ENCODE results near the gene GRID1. TPM values are rescaled to one million over a fixed set of nuclear protein-coding genes. Genes with fewer than 3 reads are reported as not detected.

The GRID1 gene
- total RNA-seq, 1 experiment from 2014 or later = 5.6 TPM

- Histone ChIP-seq H3K4me3 (replicated peaks in 1 of 2; ENCODE audit: low read depth in 1 of 2, low read length in 2 of 2) (no peak overlapping the region), H3K4me1 (ENCODE audit: control insufficient read depth in 1 of 2, insufficient read depth in 2 of 2, low read length in 2 of 2) (no peaks in the 10 kb centered on the region), H3K79me2 (ENCODE audit: insufficient read depth, low read length) (no peaks in the 10 kb centered on the region), H2AFZ (ENCODE audit: low read depth, low read length, poor library complexity, severe bottlenecking) (no peak overlapping the region), H3K36me3 (ENCODE audit: control insufficient read depth in 1 of 2, insufficient read depth in 2 of 2, low read length in 2 of 2) (no peaks in the 10 kb centered on the region), H3K9me3 (ENCODE audit: control insufficient read depth in 1 of 2, insufficient read depth in 1 of 2, low read depth in 1 of 2, low read length in 2 of 2) (no peaks in the 10 kb centered on the region), H4K20me1 (ENCODE audit: insufficient read depth) (no peaks in the 10 kb centered on the region), H3K27me3 (ENCODE audit: insufficient read depth, low read length) (peaks cover 13% of the 10 kb centered on the region; the same call in 1 of the 2 replicates), H3K9me2 (ENCODE audit: insufficient read depth) (no peaks in the 10 kb centered on the region), H3K27ac (ENCODE audit: low read depth, low read length) (no peak overlapping the region), H3K9ac (ENCODE audit: low read length) (no peak overlapping the region), H3K4me2 (ENCODE audit: low read length) (no peak overlapping the region)
- POLR2A ChIA-PET = no interaction called here
- RAD21 ChIA-PET (ENCODE audit: low non-redundant PET in 1 of 2, low total read pairs in 2 of 2, uncharacterized antibody in 2 of 2, unreplicated experiment in 2 of 2) = no interaction called here
- DNase-seq (ENCODE audit: low read depth, low spot score) (no peak), ATAC-seq (no peak)
- intact Hi-C loops (cut with micrococcal nuclease) = no loop called here
- BruUV-seq (replicated peaks) = no TSS peak
- CTCF ChIA-PET = no interaction called here
- TF ChIP-seq CBX3 (IDR thresholded peaks at IDR 0.05; ENCODE audit: low read depth) = no peak
- TF ChIP-seq CEBPB (IDR thresholded peaks at IDR 0.05; ENCODE audit: low read depth) = no peak
- TF ChIP-seq ELF1 (IDR thresholded peaks at IDR 0.05; ENCODE audit: borderline replicate concordance, low read depth) = no peak
- no peak for TF ChIP-seq FOSL1 (IDR thresholded peaks at IDR 0.05; ENCODE audit: low read depth)
- TF ChIP-seq, protein P1, sequence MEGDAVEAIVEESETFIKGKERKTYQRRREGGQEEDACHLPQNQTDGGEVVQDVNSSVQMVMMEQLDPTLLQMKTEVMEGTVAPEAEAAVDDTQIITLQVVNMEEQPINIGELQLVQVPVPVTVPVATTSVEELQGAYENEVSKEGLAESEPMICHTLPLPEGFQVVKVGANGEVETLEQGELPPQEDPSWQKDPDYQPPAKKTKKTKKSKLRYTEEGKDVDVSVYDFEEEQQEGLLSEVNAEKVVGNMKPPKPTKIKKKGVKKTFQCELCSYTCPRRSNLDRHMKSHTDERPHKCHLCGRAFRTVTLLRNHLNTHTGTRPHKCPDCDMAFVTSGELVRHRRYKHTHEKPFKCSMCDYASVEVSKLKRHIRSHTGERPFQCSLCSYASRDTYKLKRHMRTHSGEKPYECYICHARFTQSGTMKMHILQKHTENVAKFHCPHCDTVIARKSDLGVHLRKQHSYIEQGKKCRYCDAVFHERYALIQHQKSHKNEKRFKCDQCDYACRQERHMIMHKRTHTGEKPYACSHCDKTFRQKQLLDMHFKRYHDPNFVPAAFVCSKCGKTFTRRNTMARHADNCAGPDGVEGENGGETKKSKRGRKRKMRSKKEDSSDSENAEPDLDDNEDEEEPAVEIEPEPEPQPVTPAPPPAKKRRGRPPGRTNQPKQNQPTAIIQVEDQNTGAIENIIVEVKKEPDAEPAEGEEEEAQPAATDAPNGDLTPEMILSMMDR (IDR thresholded peaks at IDR 0.05 in 2 of 3, conservative IDR thresholded peaks at IDR 0.05 in 1 of 3; ENCODE audit: borderline replicate concordance in 1 of 3, insufficient read depth in 1 of 3, low read depth in 2 of 3, low read length in 2 of 3) = no peak
- TF ChIP-seq, protein P2, sequence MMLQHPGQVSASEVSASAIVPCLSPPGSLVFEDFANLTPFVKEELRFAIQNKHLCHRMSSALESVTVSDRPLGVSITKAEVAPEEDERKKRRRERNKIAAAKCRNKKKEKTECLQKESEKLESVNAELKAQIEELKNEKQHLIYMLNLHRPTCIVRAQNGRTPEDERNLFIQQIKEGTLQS (IDR thresholded peaks at IDR 0.05) = no peak
- no peak for TF ChIP-seq SIN3A (IDR thresholded peaks at IDR 0.05; ENCODE audit: low read depth)
- TF ChIP-seq EZH2phosphoT487 (IDR thresholded peaks at IDR 0.05; ENCODE audit: borderline replicate concordance) = no peak
- no peak for TF ChIP-seq ZBTB33 (IDR thresholded peaks at IDR 0.05; ENCODE audit: extremely low read depth, insufficient replicate concordance, low read length)
- no peak for TF ChIP-seq SRF (IDR thresholded peaks at IDR 0.05; ENCODE audit: low read depth)
- TF ChIP-seq SP1 (IDR thresholded peaks at IDR 0.05; ENCODE audit: low read depth) = no peak
- TF ChIP-seq POLR2A (IDR thresholded peaks at IDR 0.05; ENCODE audit: borderline replicate concordance, extremely low read depth, insufficient read depth, insufficient read length) = no peak
- no peak for TF ChIP-seq EZH2 (IDR thresholded peaks at IDR 0.05)
- TF ChIP-seq RAD21 (IDR thresholded peaks at IDR 0.05; ENCODE audit: low read depth) = no peak
- TF ChIP-seq POLR2AphosphoS5 (IDR thresholded peaks at IDR 0.05; ENCODE audit: low read depth, low read length) = no peak
- TF ChIP-seq, protein P3, sequence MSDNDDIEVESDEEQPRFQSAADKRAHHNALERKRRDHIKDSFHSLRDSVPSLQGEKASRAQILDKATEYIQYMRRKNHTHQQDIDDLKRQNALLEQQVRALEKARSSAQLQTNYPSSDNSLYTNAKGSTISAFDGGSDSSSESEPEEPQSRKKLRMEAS (IDR thresholded peaks at IDR 0.05) = no peak
- no peak for TF ChIP-seq EGR1 (IDR thresholded peaks at IDR 0.05; ENCODE audit: low read depth)
These were observed 746.8 kb downstream of the GRID1 start for GRCh38 chr10:85619832-85620231.

All from HCT116 (cell line).